ENCODE results near the gene UBE2K.

Gene UBE2K

GRCh38 chr4:39825090-39825489, 127.2 kb downstream of the UBE2K start:
- Mint-ChIP-seq H3K36me3 (peaks cover 5% of the 10 kb centered on the region), H3K27ac (no peak overlapping the region)

GRCh38 chr4:39825741-39826231, 127.8 kb downstream of the UBE2K start:
- H3K27ac Mint-ChIP-seq = no peak overlapping the region
- H3K9me3 Mint-ChIP-seq (ENCODE audit: low read depth) = no peaks in the 10 kb centered on the region
- no peaks in the 10 kb centered on the region for H3K4me1 Mint-ChIP-seq (ENCODE audit: low read depth)
- no peak overlapping the region for H3K4me3 Mint-ChIP-seq
- peaks cover 7% of the 10 kb centered on the region for H3K36me3 Mint-ChIP-seq
- no peaks in the 10 kb centered on the region for H3K27me3 Mint-ChIP-seq

More at GRCh38 chr4:39825090-39825489, 127.2 kb downstream of the UBE2K start:
- no peaks in the 10 kb centered on the region for H3K27me3 Mint-ChIP-seq
- no peak overlapping the region for H3K4me3 Mint-ChIP-seq
- H3K4me1 Mint-ChIP-seq (ENCODE audit: low read depth) = no peaks in the 10 kb centered on the region
- H3K9me3 Mint-ChIP-seq (ENCODE audit: low read depth) = no peaks in the 10 kb centered on the region

Measured in activated naive CD8-positive, alpha-beta T cell (primary cell).